Neural cell (in vitro differentiated cells): ENCODE measurements around the gene KERA. TPM values are rescaled to one million over a fixed set of nuclear protein-coding genes. Genes with fewer than 3 reads are reported as not detected.

ENCODE experiments used
- H2AFZ ChIP-seq: fragments of 200-600, 300-800 bp; sonication (generic), shearing (Covaris generic); 2 replicates; pipeline ENCODE4 v1.6.0; 2014; ENCODE audit warnings: low read depth, mild to moderate bottlenecking, antibody characterized with exemption, low read length, moderate library complexity
- H3F3A ChIP-seq: fragments of 200-600 bp; shearing (Covaris generic); 2 replicates; pipeline ENCODE4 v1.6.1; 2016; ENCODE audit warnings: mild to moderate bottlenecking, moderate library complexity, mixed read lengths, antibody characterized with exemption, low read length; ENCODE audit not compliant: insufficient read depth, poor library complexity, severe bottlenecking
- H3K27ac ChIP-seq: fragments of 200-600, 300-800 bp; sonication (generic), shearing (Covaris generic); 2 replicates; pipeline ENCODE4 v1.5.1; 2014; ENCODE audit warnings: mild to moderate bottlenecking, low read length, moderate library complexity
- H3K27me3 ChIP-seq: fragments of 300-800, 200-600 bp; sonication (generic), shearing (Covaris generic); 2 replicates; pipeline ENCODE4 v1.6.0; 2014; ENCODE audit warnings: mild to moderate bottlenecking, low read depth, low read length, moderate library complexity; ENCODE audit not compliant: insufficient read depth
- H3K36me3 ChIP-seq: fragments of 300-800, 200-600 bp; sonication (generic), shearing (Covaris generic); 2 replicates; pipeline ENCODE4 v1.5.1; 2014; ENCODE audit warnings: mild to moderate bottlenecking, antibody characterized with exemption, low read length, moderate library complexity; ENCODE audit not compliant: insufficient read depth
- H3K4me2 ChIP-seq: fragments of 300-800, 200-600 bp; sonication (generic), shearing (Covaris generic); 2 replicates; pipeline ENCODE4 v1.6.0; 2014; ENCODE audit warnings: mild to moderate bottlenecking, low read length
- H3K4me3 ChIP-seq: fragments of 300-800, 200-600 bp; sonication (generic), shearing (Covaris generic); 2 replicates; pipeline ENCODE4 v1.5.1; 2014; ENCODE audit warnings: mild to moderate bottlenecking, low read length, moderate library complexity
- H3K79me2 ChIP-seq: fragments of 200-600 bp; shearing (Covaris generic); replicated peaks from 2 replicates; pipeline ENCODE4 v1.6.0; 2014; ENCODE audit warnings: mild to moderate bottlenecking, low read length, moderate library complexity; ENCODE audit not compliant: insufficient read depth
- H3K9ac ChIP-seq: fragments of 300-800, 200-600 bp; sonication (generic), shearing (Covaris generic); 2 replicates; pipeline ENCODE4 v1.6.1; 2016; ENCODE audit warnings: mild to moderate bottlenecking, low read length, mixed read lengths
- H3K9me2 ChIP-seq: fragments of 200-600 bp; shearing (Covaris generic); 2 replicates; pipeline ENCODE4 v1.6.1; 2016; ENCODE audit warnings: mild to moderate bottlenecking, low read length, mixed read lengths; ENCODE audit not compliant: insufficient read depth
- H3K9me3 ChIP-seq: fragments of 200-600, 300-800 bp; sonication (generic), shearing (Covaris generic); 2 replicates; pipeline ENCODE4 v1.6.1; 2016; ENCODE audit warnings: mild to moderate bottlenecking, mixed run types, low read length, moderate library complexity, mixed read lengths
- H4K20me1 ChIP-seq: fragments of 200-600 bp; shearing (Covaris generic); 2 replicates; pipeline ENCODE4 v1.6.1; 2016; ENCODE audit warnings: mild to moderate bottlenecking, mixed run types; ENCODE audit not compliant: insufficient read depth
- EP300 ChIP-seq: fragments of 450-650 bp; conservative IDR thresholded peaks from 2 replicates; pipeline ENCODE4 v1.6.1; 2014; ENCODE audit warnings: antibody characterized with exemption, mild to moderate bottlenecking, moderate library complexity; ENCODE audit not compliant: poor library complexity, severe bottlenecking
- EZH2 ChIP-seq: fragments of 200-600, 300-800 bp; shearing (Covaris generic), sonication (generic); IDR thresholded peaks from 2 replicates; pipeline ENCODE4 v1.6.1; 2014; ENCODE audit warnings: antibody characterized with exemption, low read length, borderline replicate concordance, mild to moderate bottlenecking; ENCODE audit not compliant: insufficient read depth, poor library complexity, severe bottlenecking
- MXI1 ChIP-seq: fragments of 450-650 bp; conservative IDR thresholded peaks from 2 replicates; pipeline ENCODE4 v1.6.1; 2014; ENCODE audit warnings: antibody characterized with exemption, mild to moderate bottlenecking; ENCODE audit not compliant: poor library complexity, severe bottlenecking
- POLR2AphosphoS5 ChIP-seq: IDR thresholded peaks from 2 replicates; pipeline ENCODE4 v1.6.1; 2012
- RAD21 ChIP-seq: fragments of 450-650 bp; conservative IDR thresholded peaks from 2 replicates; pipeline ENCODE4 v1.6.1; 2014; ENCODE audit warnings: antibody characterized with exemption, mild to moderate bottlenecking, moderate library complexity
- SMC3 ChIP-seq: fragments of 450-650 bp; conservative IDR thresholded peaks from 2 replicates; pipeline ENCODE4 v1.6.1; 2014; ENCODE audit warnings: antibody characterized with exemption, mild to moderate bottlenecking, moderate library complexity; ENCODE audit not compliant: poor library complexity
- TAF1 ChIP-seq: IDR thresholded peaks from 2 replicates; pipeline ENCODE4 v1.6.1; 2012; ENCODE audit warnings: low read depth
- polyA plus RNA-seq: library from polyadenylated mRNA; depleted of rRNA; stranded (reverse); fragments of >200 nt; gene quantifications from 2 replicates; pipeline ENCODE4 v1.2.3, GENCODE V29; 2014
- TF ChIP-seq, protein P1 (sequence below): fragments of 450-650 bp; IDR thresholded peaks from 2 replicates; pipeline ENCODE4 v1.5.1; 2014; ENCODE audit warnings: antibody characterized with exemption, mild to moderate bottlenecking, moderate library complexity; ENCODE audit not compliant: poor library complexity, severe bottlenecking
- TF ChIP-seq, protein P2 (sequence below): IDR thresholded peaks from 2 replicates; pipeline ENCODE4 v1.6.1; 2012; ENCODE audit warnings: borderline replicate concordance

The KERA gene
- polyA plus RNA-seq, 1 donor from 2014 or later, result not detected

DNA sequence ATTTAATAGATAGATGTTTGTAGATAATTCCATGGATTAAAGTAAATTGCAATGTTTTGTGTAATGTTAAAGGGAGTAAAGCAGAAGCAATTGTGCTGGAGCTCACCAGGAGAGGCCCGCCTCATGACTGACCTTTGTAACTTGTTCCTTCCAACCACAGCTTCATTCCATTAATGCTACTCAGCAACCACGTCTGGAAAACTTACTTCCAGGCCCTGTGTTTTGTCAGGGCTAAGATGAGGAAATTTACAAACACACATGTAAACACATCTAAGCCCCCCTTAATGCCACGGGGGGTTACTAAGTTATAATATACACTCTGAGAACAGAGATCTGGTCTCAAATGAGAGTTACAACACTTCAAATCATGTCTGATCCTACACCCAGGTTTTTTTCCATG is 41.1 kb upstream of the KERA start:
- no peaks in the 10 kb centered on the region for H3K9me2 ChIP-seq
- no peaks in the 10 kb centered on the region for H3K79me2 ChIP-seq
- no peak overlapping the region for H2AFZ ChIP-seq
- no peak overlapping the region for H3K27ac ChIP-seq
- H4K20me1 ChIP-seq, result no peaks in the 10 kb centered on the region
- no peaks in the 10 kb centered on the region for H3K27me3 ChIP-seq
- TF ChIP-seq, protein P1, sequence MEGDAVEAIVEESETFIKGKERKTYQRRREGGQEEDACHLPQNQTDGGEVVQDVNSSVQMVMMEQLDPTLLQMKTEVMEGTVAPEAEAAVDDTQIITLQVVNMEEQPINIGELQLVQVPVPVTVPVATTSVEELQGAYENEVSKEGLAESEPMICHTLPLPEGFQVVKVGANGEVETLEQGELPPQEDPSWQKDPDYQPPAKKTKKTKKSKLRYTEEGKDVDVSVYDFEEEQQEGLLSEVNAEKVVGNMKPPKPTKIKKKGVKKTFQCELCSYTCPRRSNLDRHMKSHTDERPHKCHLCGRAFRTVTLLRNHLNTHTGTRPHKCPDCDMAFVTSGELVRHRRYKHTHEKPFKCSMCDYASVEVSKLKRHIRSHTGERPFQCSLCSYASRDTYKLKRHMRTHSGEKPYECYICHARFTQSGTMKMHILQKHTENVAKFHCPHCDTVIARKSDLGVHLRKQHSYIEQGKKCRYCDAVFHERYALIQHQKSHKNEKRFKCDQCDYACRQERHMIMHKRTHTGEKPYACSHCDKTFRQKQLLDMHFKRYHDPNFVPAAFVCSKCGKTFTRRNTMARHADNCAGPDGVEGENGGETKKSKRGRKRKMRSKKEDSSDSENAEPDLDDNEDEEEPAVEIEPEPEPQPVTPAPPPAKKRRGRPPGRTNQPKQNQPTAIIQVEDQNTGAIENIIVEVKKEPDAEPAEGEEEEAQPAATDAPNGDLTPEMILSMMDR, result no peak
- TF ChIP-seq, protein P2, sequence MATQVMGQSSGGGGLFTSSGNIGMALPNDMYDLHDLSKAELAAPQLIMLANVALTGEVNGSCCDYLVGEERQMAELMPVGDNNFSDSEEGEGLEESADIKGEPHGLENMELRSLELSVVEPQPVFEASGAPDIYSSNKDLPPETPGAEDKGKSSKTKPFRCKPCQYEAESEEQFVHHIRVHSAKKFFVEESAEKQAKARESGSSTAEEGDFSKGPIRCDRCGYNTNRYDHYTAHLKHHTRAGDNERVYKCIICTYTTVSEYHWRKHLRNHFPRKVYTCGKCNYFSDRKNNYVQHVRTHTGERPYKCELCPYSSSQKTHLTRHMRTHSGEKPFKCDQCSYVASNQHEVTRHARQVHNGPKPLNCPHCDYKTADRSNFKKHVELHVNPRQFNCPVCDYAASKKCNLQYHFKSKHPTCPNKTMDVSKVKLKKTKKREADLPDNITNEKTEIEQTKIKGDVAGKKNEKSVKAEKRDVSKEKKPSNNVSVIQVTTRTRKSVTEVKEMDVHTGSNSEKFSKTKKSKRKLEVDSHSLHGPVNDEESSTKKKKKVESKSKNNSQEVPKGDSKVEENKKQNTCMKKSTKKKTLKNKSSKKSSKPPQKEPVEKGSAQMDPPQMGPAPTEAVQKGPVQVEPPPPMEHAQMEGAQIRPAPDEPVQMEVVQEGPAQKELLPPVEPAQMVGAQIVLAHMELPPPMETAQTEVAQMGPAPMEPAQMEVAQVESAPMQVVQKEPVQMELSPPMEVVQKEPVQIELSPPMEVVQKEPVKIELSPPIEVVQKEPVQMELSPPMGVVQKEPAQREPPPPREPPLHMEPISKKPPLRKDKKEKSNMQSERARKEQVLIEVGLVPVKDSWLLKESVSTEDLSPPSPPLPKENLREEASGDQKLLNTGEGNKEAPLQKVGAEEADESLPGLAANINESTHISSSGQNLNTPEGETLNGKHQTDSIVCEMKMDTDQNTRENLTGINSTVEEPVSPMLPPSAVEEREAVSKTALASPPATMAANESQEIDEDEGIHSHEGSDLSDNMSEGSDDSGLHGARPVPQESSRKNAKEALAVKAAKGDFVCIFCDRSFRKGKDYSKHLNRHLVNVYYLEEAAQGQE, result no peak
- TF ChIP-seq RAD21 (no peak), SMC3 (no peak), EZH2 (no peak), POLR2AphosphoS5 (no peak), TAF1 (no peak), EP300 (no peak), MXI1 (no peak)
- no peaks in the 10 kb centered on the region for H3F3A ChIP-seq
- H3K4me3 ChIP-seq, result no peak overlapping the region
- no peak overlapping the region for H3K9ac ChIP-seq
- peaks cover 3% of the 10 kb centered on the region for H3K9me3 ChIP-seq
- no peaks in the 10 kb centered on the region for H3K36me3 ChIP-seq
- H3K4me2 ChIP-seq, result no peak overlapping the region

DNA sequence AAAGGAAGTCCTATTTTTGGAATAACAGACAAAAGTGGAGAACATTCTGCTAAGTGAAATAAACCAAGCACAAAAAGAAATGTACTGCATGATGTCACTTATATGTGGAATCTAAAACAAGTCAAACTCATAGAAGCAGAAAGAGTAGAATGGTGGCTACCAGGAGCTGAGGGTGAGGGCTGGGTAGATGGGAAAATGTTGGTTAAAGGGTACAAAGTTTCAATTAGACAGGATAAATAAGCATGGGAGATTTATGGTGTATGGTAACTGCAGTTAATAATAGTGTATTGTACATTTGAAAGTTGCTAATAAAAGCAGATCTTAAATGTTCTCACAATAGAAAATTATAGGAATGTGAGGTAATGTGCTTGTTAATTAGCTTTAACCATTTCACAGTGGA is 40.6 kb upstream of the KERA start:
- Histone ChIP-seq H3K36me3 (no peaks in the 10 kb centered on the region), H4K20me1 (no peaks in the 10 kb centered on the region), H2AFZ (no peak overlapping the region), H3K9me3 (peaks cover 3% of the 10 kb centered on the region), H3K9me2 (no peaks in the 10 kb centered on the region), H3K4me2 (no peak overlapping the region), H3K79me2 (no peaks in the 10 kb centered on the region), H3K4me3 (no peak overlapping the region), H3F3A (no peaks in the 10 kb centered on the region), H3K27ac (no peak overlapping the region), H3K9ac (no peak overlapping the region), H3K27me3 (no peaks in the 10 kb centered on the region)
- TF ChIP-seq, protein P1, result no peak
- TF ChIP-seq EP300 (no peak), EZH2 (no peak), RAD21 (no peak), POLR2AphosphoS5 (no peak), SMC3 (no peak), TAF1 (no peak), MXI1 (no peak)
- TF ChIP-seq, protein P2, result no peak
